ENCODE data around the gene CLDND2. TPM values are rescaled to one million over a fixed set of nuclear protein-coding genes. Genes with fewer than 3 reads are reported as not detected.
A peak's percentile ranks its signal among the peaks of the same experiment; 100 is the strongest.

CLDND2 gene
- total RNA-seq, 1 experiment from 2014 or later = not detected

DNA sequence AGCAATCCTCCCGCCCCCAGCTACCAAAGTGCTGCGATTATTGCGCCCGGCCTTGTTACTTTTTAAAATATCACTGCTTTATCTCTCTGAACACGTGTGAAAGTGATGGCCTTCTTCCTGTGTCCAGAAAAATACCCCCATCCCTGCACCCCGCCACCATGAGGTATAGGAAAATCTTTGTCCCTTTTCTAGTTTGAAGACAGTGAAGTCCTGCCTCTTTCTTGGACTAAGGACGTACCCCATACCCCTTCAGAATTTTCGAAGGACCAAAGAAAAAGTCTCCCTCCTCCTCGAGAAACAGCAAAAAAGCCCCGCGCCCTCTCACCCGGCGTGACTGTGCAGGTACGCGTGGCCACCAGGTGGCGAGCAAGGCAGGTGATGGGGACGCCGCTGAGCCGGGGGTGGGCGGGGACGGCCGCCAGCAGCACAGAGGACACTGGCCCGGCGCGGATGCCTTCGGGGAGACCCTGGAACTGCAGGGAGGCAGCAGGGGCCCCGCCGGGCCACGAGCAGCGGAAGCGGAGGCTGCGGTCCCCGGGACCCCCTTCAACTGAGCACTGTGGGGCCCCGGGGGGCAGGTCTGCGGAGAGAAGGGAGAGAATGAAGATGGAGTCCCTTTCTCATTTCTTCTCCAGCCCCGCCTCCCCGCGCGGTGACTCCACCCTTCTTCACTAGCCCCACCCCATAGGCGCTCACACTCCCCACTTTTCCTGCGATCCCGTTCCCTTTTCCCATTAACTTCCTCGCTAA, 30.1 kb downstream of the CLDND2 start:
- peak overlapping the region; percentile 81 for H3K4me2 ChIP-seq (ENCODE audit: insufficient read depth, insufficient read length, low read length)
- no peak overlapping the region for H2BK120ac ChIP-seq (ENCODE audit: low read depth, low read length, poor library complexity, severe bottlenecking)
- no peak overlapping the region for H3K27ac ChIP-seq (ENCODE audit: insufficient read length, low read depth, low read length)
- peaks cover 6% of the 10 kb centered on the region for H3K23me2 ChIP-seq (ENCODE audit: insufficient read length, low read depth, low read length, poor library complexity, severe bottlenecking)
- H2BK20ac ChIP-seq (ENCODE audit: low read depth, low read length, poor library complexity, severe bottlenecking) = no peak overlapping the region
- Mint-ChIP-seq H3K9me3 (no peaks in the 10 kb centered on the region; a peak in 1 of 5 replicates), H3K27ac (peak overlapping the region; percentile 87 to 98 (median 97); a peak in 6 of 7 replicates), H3K27me3 (ENCODE audit: low read depth) (peaks cover 19% of the 10 kb centered on the region), H3K36me3 (ENCODE audit: insufficient read depth in 1 of 3, low read depth in 3 of 3) (peaks cover 8 to 17% (median 14%) of the 10 kb centered on the region in 3 experiments), H3K4me1 (peaks cover 23 to 33% of the 10 kb centered on the region in 2 experiments), H3K4me3 (peak overlapping the region; percentile 77 to 89)
- no peak overlapping the region for H3K4ac ChIP-seq (ENCODE audit: low read depth, low read length)
- H3K79me1 ChIP-seq (ENCODE audit: insufficient read depth, low read depth, low read length, poor library complexity, severe bottlenecking) = no peaks in the 10 kb centered on the region
- TF ChIP-seq, protein P1, sequence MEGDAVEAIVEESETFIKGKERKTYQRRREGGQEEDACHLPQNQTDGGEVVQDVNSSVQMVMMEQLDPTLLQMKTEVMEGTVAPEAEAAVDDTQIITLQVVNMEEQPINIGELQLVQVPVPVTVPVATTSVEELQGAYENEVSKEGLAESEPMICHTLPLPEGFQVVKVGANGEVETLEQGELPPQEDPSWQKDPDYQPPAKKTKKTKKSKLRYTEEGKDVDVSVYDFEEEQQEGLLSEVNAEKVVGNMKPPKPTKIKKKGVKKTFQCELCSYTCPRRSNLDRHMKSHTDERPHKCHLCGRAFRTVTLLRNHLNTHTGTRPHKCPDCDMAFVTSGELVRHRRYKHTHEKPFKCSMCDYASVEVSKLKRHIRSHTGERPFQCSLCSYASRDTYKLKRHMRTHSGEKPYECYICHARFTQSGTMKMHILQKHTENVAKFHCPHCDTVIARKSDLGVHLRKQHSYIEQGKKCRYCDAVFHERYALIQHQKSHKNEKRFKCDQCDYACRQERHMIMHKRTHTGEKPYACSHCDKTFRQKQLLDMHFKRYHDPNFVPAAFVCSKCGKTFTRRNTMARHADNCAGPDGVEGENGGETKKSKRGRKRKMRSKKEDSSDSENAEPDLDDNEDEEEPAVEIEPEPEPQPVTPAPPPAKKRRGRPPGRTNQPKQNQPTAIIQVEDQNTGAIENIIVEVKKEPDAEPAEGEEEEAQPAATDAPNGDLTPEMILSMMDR (conservative IDR thresholded peaks at IDR 0.05) = peak; percentile 93
- no peaks in the 10 kb centered on the region for H4K20me1 ChIP-seq (ENCODE audit: control insufficient read depth, insufficient read depth, insufficient read length)
- peak overlapping the region; percentile 34 for H3K9ac ChIP-seq (ENCODE audit: extremely low read depth, insufficient read length, low read length)
- H2AFZ ChIP-seq (ENCODE audit: low read length) = peak overlapping the region; percentile 76
- H3K18ac ChIP-seq (ENCODE audit: insufficient read length, low read depth, low read length) = peak overlapping the region; percentile 68
- no peak overlapping the region for H3K23ac ChIP-seq (ENCODE audit: insufficient read length, low read depth, low read length)
- H3K56ac ChIP-seq (ENCODE audit: insufficient read length, low read depth, low read length) = no peak overlapping the region
- no peak overlapping the region for H3T11ph ChIP-seq (ENCODE audit: low read length)
- H4K5ac ChIP-seq (ENCODE audit: insufficient read length, low read depth, low read length) = no peak overlapping the region
- no peaks in the 10 kb centered on the region for H3K27me3 ChIP-seq (ENCODE audit: insufficient read depth, low read length)
- H3K79me2 ChIP-seq (ENCODE audit: insufficient read depth, low read length) = no peaks in the 10 kb centered on the region
- H2AK5ac ChIP-seq (ENCODE audit: insufficient read length, low read length) = no peak overlapping the region
- no peaks in the 10 kb centered on the region for H3K9me3 ChIP-seq (ENCODE audit: control insufficient read depth, low read depth, low read length)
- H3K14ac ChIP-seq (ENCODE audit: insufficient read depth, low read length) = peak overlapping the region; percentile 63; the same call in 1 of the 2 replicates
- H2BK5ac ChIP-seq (ENCODE audit: insufficient read length, low read length) = no peak overlapping the region
- H4K8ac ChIP-seq (replicated peaks; ENCODE audit: insufficient read length, low read depth, low read length) = no peak overlapping the region
- WGBS (ENCODE audit: extremely low coverage, insufficient read length, low lambda C conversion rate) = no CpG with 5 or more reads among the region's 43 CpGs
- no peak overlapping the region for H2BK15ac ChIP-seq (ENCODE audit: low read depth, low read length)
- peaks cover 14% of the 10 kb centered on the region for H3K4me1 ChIP-seq (ENCODE audit: insufficient read depth, low read length)
- DNase-seq = peak; percentile 93
- no peak overlapping the region for H4K91ac ChIP-seq (ENCODE audit: insufficient read length, low read depth, low read length)
- no peak overlapping the region for H2BK12ac ChIP-seq (ENCODE audit: insufficient read length, low read depth, low read length)

Data from H9 (cell line).